ENCODE data around the gene EEFSEC.

Gene EEFSEC

GRCh38 chr3:128195802-128196201 lies 42.5 kb downstream of the EEFSEC start:
- TF ChIP-seq CTCF (IDR thresholded peaks at IDR 0.05; ENCODE audit: low read depth, low read length), result no peak
- H3K4me3 ChIP-seq (ENCODE audit: low read depth, low read length), result no peak overlapping the region

- TF ChIP-seq CTCF (IDR thresholded peaks at IDR 0.05; ENCODE audit: low read depth, low read length), result no peak
- no peak overlapping the region for H3K4me3 ChIP-seq (ENCODE audit: low read depth, low read length)
These were observed 43.4 kb downstream of the EEFSEC start for GRCh38 chr3:128196647-128197046.

- TF ChIP-seq CTCF (IDR thresholded peaks at IDR 0.05; ENCODE audit: low read depth, low read length), result no peak
- H3K4me3 ChIP-seq (ENCODE audit: low read depth, low read length), result no peak overlapping the region
These were observed 44.6 kb downstream of the EEFSEC start for GRCh38 chr3:128197855-128198254.

- H3K4me3 ChIP-seq (ENCODE audit: low read depth, low read length), result no peak overlapping the region
- TF ChIP-seq CTCF (IDR thresholded peaks at IDR 0.05; ENCODE audit: low read depth, low read length), result no peak
These were observed 45.0 kb downstream of the EEFSEC start for GRCh38 chr3:128198313-128198712.

- no peak overlapping the region for H3K4me3 ChIP-seq (ENCODE audit: low read depth, low read length)
- no peak for TF ChIP-seq CTCF (IDR thresholded peaks at IDR 0.05; ENCODE audit: low read depth, low read length)
These were observed 45.8 kb downstream of the EEFSEC start for GRCh38 chr3:128199110-128199509.

GRCh38 chr3:128201158-128201755 lies 48.0 kb downstream of the EEFSEC start:
- TF ChIP-seq CTCF (IDR thresholded peaks at IDR 0.05; ENCODE audit: low read depth, low read length), result no peak
- no peak overlapping the region for H3K4me3 ChIP-seq (ENCODE audit: low read depth, low read length)

- H3K4me3 ChIP-seq (ENCODE audit: low read depth, low read length), result no peak overlapping the region
- no peak for TF ChIP-seq CTCF (IDR thresholded peaks at IDR 0.05; ENCODE audit: low read depth, low read length)
These were observed 49.9 kb downstream of the EEFSEC start for GRCh38 chr3:128203169-128203568.

Measured in WI38 (cell line).